Epidermal melanocyte (primary cell): ENCODE results near the gene CACNA1G.

Experiments
- DNase-seq: peaks from one replicate; pipeline ENCODE4 v3.0.0; 2011; ENCODE audit warnings: low spot score; ENCODE audit not compliant: insufficient read length

The CACNA1G gene

DNA sequence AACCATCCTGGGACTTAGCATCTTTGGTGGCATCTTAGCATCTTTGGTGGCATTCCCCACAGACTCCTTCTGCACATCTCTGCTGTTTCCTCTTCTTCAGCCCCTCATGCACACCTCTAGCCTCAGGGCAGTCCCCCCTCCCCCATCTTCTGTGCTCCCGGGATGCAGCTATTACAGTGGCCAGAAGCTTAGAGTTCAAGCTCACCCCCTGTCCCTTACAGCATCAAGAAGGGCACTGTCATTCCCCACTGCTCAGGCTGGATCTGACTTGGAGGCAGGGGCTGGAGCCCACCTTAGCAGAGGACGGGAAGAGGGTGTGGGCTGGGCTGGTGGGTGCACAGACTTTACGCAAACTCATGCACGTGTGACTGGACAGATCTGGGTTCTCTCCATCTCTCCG is 27.3 kb upstream of the CACNA1G start:
- no peak for DNase-seq

- DNase-seq = no peak
Measured at GRCh38 chr17:50533720-50534148, 26.8 kb upstream of the CACNA1G start.

DNA sequence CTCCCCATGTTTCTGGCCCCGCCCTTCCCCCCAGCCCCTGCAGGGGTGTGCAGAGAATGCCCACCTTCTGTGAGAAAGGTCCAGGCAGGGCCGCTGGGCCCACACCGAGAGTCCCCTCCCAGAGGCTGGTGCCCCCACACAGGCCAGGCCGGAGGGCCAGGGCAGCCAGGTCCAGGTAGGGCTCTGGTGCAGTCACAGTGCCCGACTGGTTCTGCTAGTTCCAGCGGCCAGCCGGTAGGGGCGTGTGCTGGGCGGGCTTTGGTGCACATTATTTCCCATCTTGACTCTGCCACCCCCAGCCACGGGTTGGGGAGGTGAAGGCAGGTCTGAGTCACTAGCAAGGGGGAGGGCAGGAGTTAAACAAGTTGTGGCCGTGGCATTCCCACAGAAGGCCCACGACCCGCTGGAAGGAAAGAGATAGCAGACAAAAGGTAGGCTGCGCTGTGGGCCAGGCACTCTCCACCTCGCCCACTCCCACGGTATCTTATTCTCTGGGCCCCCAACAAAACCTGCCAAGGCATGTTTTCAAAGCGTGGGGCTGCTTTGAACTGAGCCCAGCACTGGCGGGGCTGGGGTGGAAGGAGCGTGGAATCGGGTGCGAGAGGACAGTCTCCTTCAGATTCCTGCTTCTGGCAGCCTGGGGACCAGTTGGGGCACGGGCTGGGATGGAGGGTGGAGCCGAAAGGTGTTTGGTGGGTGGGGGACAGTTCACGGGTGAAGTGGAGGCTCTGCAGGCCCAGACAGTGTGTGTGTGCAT is 26.1 kb upstream of the CACNA1G start:
- no peak for DNase-seq

- DNase-seq = no peak
Measured at GRCh38 chr17:50534979-50535326, 25.6 kb upstream of the CACNA1G start.

- DNase-seq = no peak
Measured at GRCh38 chr17:50535407-50535806, 25.1 kb upstream of the CACNA1G start.

GRCh38 chr17:50536683-50537646 is 23.6 kb upstream of the CACNA1G start:
- DNase-seq = no peak

DNA sequence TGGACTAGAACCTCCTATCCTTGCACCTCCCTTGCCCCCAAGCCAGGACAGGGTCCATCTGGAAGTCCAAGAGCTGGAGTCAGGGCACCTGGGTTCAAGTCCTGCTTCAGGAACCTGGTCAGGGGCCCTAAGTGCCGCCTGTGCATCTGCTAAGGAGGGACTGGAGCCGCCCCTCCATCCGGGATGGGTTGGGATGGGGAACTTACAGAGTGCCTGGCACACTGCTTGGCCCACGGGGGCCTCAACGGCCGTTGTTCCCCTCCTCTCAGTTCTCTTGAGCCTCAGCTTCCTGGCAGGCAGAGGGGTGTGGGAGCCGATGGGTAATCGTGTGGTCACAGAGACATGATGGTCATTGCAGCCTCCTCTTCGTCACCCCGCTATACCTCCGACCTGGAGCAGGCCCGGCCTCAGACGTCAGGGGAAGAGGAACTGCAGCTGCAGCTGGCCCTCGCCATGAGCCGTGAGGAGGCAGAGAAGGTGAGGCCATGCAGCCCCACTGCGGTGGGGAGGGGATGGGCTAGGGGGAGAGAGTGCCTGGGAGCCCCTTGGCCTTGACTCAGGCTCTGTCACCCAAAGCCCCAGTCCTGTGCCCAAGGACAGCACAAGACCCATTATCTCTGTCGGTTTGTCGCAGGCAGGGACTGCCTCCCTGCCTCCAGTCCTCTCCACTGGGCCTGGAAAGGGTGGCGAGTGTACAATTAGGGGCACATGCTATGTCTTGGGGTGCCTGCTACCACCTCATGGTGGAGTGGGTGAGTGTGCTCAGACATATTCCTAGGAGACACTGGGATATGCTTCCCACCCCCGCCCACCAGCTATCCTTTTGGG is 22.6 kb upstream of the CACNA1G start:
- no peak for DNase-seq

GRCh38 chr17:50538549-50539410 is 21.7 kb upstream of the CACNA1G start:
- DNase-seq = no peak

- DNase-seq = no peak
Measured at GRCh38 chr17:50539762-50540559, 20.6 kb upstream of the CACNA1G start.

DNA sequence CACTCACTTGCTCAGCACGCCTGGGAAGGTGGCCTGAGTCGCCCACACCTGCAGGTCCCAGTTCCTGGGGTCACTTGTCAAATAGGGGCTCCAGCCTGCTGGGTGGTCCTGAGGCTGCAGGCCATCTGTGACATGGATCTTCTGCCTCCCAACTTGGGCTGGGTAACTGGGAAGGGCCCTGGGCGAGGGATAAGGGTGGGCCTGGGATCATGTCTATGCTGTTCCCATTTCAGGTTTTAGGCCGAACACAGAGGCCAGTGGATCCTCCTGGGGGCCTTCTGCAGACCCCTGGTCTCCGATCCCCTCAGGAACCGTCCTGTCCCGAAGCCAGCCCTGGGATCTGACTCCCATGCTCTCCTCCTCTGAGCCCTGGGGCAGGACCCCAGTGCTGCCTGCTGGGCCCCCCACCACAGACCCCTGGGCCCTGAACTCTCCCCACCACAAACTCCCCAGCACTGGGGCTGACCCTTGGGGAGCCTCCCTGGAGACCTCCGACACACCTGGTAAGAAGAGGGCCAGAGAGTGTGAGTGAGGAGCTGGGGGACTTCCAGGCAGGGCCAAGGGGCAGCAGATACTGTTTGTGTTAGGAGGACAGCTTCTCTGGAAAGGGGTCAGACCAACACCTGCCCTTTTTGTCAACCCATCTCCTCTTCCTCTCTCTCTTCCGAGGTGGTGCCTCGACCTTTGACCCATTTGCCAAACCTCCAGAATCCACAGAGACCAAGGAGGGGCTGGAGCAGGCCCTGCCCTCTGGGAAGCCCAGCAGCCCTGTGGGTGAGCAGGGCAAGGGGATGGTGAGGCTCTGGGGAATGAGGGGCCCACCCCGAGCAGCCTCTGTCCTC is 19.7 kb upstream of the CACNA1G start:
- DNase-seq = no peak

GRCh38 chr17:50541402-50541715 is 19.2 kb upstream of the CACNA1G start:
- no peak for DNase-seq

DNA sequence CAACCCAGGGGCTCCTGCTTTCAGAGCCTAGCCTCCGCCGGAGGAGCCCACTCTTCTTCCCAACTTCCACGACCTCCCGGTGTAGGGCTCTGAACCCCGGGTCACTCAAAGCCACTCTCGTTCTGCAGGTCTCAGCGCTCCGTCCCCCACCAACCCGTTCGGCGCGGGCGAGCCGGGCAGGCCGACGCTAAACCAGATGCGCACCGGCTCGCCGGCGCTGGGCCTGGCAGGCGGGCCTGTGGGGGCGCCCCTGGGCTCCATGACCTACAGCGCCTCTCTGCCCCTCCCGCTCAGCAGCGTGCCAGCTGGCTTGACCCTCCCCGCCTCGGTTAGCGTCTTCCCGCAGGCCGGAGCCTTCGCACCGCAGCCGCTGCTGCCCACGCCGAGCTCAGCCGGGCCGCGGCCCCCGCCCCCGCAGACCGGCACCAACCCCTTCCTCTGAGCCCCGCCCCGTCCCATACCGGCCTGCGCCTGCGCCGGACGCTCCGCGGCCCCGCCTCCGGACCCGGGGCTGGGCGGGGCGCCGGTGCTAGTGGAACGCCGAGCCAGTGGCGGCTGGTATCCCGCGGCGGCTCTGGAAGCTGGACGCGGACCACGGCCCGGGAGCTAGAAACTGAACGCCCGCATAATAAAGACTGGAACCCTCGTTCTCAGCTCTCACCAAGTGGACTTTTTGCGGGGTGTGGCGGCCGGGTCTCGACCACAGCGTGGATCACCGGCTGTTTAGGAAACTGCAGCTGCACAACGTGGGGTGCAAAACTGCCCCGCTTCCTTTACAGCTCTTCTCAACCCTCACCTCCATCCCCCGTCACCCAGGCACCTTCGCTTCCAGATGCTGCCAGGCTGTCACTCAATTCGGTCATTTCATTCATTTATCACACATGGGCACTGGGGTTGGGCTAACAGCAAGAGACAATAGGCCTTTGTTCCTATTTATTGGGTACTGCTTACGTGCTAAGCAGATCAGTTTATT is 18.5 kb upstream of the CACNA1G start:
- peak; percentile 96 for DNase-seq

DNA sequence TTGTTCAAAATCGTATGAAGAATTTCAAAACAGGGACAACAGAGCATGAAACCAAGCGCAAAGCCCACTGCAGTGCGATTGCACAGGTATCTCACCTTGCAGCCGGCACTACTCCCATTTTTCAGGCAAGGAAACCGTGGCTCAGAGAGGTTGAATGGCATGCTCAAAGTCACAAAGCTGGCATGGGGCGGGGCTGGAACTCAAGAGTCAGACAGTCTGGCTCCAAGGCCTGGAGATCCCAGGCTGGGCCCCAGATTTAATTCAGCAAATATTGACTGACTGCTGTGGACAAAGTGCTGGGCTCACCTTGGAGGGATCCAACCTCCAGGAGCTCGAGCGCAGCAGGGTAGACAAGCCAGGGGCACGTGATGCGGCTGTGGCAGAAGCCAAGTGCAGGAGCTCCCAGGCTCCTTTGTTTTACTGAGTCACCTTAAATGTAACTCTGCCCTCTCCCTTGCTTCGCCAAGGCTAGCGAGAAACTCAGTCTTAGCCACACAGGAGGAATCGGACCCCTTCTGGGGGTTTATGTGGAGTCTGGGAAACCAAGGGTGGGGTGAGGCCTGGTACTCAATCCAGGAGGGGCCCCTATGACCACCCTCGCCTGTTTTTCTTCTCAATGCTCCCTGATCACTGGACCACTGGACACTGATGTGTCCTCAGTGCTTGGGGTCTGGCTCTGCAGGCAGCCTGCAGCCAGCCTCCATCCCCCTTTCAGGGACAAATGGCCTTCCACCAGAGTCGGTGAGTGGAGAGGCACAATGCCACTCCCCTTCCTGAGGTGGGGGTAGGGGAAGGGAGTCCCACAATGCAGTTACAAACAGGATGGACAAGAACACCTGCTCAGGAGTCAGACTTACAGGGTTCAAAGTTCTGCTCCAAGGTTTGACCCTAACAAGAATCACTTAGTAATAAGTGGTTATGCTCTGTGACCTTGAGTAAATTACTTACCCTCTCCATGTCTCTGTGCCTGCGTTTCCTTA is 17.4 kb upstream of the CACNA1G start:
- DNase-seq = no peak

DNA sequence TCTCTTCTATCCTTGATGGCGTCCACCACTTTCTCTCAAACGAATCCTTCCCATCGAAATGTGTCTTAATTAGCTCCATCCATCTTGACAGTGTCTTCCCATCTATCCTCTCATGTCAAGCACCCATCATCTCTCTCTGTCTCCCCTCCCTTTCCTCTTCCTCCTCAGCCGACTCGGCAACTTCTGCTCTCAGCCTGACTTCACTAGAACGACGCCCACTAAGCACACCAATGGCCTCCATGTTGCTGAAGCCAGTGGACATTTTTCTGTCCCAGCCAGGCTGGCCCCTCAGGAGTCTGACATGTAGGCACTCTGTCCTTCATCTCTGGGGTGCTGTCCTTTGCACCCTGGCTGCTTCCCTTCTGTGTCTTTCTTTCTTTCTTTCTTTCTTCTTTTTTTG is 16.0 kb upstream of the CACNA1G start:
- DNase-seq = no peak

DNA sequence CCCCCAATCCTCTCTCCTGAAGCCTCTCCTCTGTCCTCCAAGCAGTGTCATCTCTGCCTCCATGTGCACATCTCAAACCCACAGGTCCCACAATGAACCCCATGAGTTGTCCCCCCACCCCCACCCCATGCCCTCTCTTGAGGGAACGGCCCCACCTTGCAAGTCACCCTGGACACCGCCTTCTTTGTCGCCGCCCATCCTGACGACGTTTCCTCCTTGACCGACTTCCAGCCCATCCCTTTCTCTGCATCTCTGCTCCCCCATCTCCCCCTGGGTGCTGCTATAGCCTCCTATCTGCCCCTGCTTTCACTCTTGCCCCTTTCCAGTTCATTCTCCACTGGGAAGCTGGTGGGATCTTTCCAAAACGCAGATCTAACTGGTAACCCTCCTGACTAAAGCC is 15.2 kb upstream of the CACNA1G start:
- DNase-seq = no peak

DNA sequence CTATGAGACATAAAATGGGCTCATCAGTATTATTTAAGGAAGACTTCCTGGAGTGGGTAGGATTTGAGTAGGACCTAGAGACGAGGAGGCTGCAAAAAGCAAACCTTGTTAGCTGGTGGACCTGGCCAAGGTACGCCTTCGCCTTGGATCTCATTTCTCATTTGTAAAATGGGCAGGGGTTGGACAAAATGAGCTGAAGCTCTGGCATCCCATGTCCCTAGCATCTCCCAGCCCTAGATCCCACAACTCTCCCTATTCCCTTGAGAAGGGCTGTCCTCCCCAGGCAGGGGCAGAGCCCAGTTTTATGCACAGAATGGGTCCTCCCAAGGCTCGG is 13.8 kb upstream of the CACNA1G start:
- DNase-seq = no peak
